DMS53 treated with DMSO at 0.1 percent for 48 hours (cell line): Measurements from ENCODE around the gene IGFL3.

ENCODE experiments used
- DNase-seq: peaks from one replicate; lab custom pipeline; 2025; ENCODE audit not compliant: unreplicated experiment; lab: John Stamatoyannopoulos, UW

Gene IGFL3

DNA sequence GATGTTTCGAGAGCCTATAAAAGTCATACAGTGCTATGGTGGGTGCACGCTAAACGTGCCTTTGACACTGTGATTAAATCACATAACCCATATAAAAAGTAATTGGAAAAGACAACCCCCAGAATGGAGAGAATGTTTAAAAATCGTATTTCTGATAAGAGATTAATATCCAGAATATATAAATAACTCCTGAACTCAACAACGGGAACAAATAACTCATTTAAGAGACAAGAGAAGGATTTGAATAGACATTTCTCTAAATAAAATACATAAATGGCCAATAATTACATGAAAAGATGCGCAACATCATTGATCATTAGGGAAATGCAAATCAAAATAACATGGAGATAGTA, 46.7 kb downstream of the IGFL3 start:
- no peak for DNase-seq

DNA sequence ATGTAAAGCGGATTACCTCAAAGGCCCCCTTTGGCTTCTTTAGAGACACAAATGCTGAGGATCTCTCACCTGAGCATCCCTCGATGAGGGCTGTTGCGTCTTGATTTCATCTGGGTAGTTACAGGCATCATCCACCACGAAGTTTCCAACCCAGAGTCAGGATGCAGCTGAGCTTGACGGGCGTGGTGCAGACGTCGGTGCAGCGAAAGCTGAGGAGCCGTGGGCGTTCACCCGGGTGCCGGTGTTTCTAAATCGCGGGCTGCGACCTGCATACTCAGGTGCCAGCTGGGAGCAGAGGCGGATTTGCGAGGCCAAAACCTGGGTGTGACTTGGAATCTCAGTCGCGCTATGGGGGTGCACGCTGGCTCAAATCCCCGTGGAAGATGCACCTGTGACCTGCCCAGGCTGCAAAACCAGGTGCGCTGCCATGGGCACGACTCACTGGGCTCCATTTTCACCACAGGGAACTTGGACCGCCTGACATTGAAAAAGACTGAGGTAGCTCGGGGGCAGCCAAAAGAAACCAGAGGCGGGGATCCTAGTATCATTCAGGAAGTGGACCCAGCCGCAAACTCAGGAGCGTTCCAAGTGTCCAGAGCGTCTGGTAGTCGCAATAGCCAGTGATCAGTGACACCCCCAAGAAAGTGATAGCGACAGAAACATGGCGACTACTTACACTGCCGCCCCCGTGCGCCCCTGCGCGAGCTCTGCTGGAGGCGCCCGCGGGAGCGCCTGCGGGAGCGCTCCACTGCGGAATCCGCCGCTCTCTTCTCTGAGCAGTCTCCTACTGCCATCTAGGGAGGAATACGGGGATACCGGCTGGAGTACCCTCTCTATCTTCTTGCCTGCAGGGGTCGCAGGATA, 47.3 kb downstream of the IGFL3 start:
- peak; percentile 55 for DNase-seq

DNA sequence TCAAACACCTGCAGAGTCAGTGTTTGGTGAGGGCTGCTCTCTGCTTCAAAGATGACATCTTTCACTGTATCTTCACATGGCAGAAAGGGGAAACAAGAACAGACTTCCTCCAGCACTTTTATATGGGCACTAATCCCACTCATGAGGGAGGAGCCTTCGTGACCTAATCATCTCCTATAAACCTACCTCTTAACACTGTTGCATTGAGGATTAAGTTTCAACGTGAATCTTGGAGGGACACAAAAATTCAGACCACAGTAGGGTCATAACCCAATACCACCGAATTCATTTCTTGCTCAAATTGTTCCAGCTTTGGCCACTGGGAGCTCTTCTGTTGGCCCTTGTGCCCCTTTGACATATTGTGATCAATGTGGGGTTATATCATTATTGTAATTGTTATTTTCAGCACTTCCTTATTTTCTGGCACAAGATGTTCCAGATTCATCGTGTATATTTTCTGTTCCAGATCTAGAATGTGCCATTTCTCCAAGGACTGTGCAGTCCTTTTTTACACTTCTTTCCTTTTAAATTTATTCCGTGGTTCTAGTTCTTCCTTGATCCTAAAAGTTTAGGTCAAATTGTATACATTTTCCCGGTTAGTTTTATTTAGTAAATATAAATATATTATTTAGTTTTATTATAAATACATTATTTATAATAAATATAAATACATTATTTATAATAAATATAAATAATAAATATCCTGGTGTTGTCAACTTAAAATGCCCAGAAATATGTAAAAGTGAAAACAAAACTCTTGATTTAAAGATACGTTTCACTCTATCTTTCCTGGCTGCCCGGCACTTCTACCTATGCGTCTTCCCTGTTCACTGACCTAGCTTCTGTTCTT, 48.2 kb downstream of the IGFL3 start:
- no peak for DNase-seq

DNA sequence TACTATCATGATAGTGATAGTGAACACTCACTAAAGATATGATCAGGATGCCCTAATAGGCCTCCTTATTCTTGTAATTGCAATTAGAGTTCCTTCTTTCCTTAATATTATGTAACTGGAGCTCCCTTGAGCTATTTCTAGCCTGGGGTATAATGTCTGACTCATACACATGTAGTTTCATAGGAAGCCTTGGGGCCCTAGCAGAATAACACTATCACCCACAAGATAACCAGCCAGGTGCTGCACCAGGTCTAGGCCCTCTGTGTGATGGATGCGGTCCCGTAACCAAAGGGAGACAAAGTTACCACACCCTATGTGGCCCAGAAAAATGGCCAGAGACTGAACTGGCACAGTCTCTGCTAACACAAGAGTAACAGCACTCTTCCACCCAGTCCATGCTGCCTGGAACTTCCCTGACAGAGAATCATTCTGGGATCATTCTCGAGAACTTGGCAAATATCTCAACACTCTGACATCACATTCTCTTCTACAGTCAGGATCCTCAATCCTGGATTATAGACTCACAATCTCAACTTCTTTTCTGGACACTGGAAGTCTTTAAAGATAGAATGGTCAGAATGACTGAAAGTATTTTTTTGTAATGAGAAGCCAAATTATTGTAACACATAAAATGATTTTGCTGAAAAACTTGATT, 51.1 kb downstream of the IGFL3 start:
- no peak for DNase-seq
